Measurements from ENCODE around the gene RALY. TPM values are rescaled to one million over a fixed set of nuclear protein-coding genes. Genes with fewer than 3 reads are reported as not detected.

Gene RALY
- total RNA-seq, 4 donors from 2014 or later = 23.2 to 101 (median 87.5) TPM

GRCh38 chr20:34068001-34068400, 74.3 kb downstream of the RALY start:
- intact Hi-C loops (cut with DNase I; ENCODE audit: low total_unique reads) = no loop called here
- H3K4me3 ChIP-seq = no peak overlapping the region
- peaks cover 8 to 11% of the 10 kb centered on the region in 2 donors for H3K4me1 ChIP-seq
- no peak for DNase-seq
- no peak overlapping the region for H3K27ac ChIP-seq
- no peaks in the 10 kb centered on the region for H3K27me3 ChIP-seq
- TF ChIP-seq CTCF (IDR thresholded peaks at IDR 0.05) (no peak), POLR2A (IDR thresholded peaks at IDR 0.05) (no peak)
- H3K36me3 ChIP-seq = no peaks in the 10 kb centered on the region
- H3K9me3 ChIP-seq = no peaks in the 10 kb centered on the region

- Histone ChIP-seq H3K27ac (peak overlapping the region in 1 of 2 donors; percentile 13), H3K36me3 (no peaks in the 10 kb centered on the region), H3K9me3 (no peaks in the 10 kb centered on the region), H3K27me3 (no peaks in the 10 kb centered on the region), H3K4me3 (no peak overlapping the region), H3K4me1 (peaks cover 8% of the 10 kb centered on the region in 2 donors)
- intact Hi-C loops (cut with DNase I; ENCODE audit: low total_unique reads) = loop anchor here (10.0 kb wide), 1 partner anchor 205 kb away; no protein-coding TSS in a partner anchor
- DNase-seq = peak; percentile 80
- TF ChIP-seq CTCF (IDR thresholded peaks at IDR 0.05) = peak; percentile 76 to 95 (median 88)
- no peak for TF ChIP-seq POLR2A (IDR thresholded peaks at IDR 0.05)
Observed at GRCh38 chr20:34069341-34070078, 75.8 kb downstream of the RALY start.

GRCh38 chr20:34070079-34070439, 76.3 kb downstream of the RALY start:
- no peak overlapping the region for H3K4me3 ChIP-seq
- TF ChIP-seq CTCF (IDR thresholded peaks at IDR 0.05) = no peak
- TF ChIP-seq POLR2A (IDR thresholded peaks at IDR 0.05) = no peak
- no peak for DNase-seq
- no peaks in the 10 kb centered on the region for H3K9me3 ChIP-seq
- H3K27ac ChIP-seq = no peak overlapping the region
- no peaks in the 10 kb centered on the region for H3K36me3 ChIP-seq
- intact Hi-C loops (cut with DNase I; ENCODE audit: low total_unique reads) = loop anchor here (10.0 kb wide), 1 partner anchor 205 kb away; no protein-coding TSS in a partner anchor
- peaks cover 3 to 8% of the 10 kb centered on the region in 2 donors for H3K4me1 ChIP-seq
- H3K27me3 ChIP-seq = no peaks in the 10 kb centered on the region

- Histone ChIP-seq H3K27me3 (no peaks in the 10 kb centered on the region), H3K4me1 (no peaks in the 10 kb centered on the region), H3K4me3 (no peak overlapping the region), H3K27ac (no peak overlapping the region), H3K36me3 (no peaks in the 10 kb centered on the region), H3K9me3 (no peaks in the 10 kb centered on the region)
- no peak for TF ChIP-seq CTCF (IDR thresholded peaks at IDR 0.05)
- TF ChIP-seq POLR2A (IDR thresholded peaks at IDR 0.05) = no peak
- intact Hi-C loops (cut with DNase I; ENCODE audit: low total_unique reads) = loop anchor here (10.0 kb wide), 1 partner anchor 206 kb away; no protein-coding TSS in a partner anchor
- no peak for DNase-seq
Observed at GRCh38 chr20:34070859-34071258, 77.1 kb downstream of the RALY start.

GRCh38 chr20:34072076-34072475, 78.4 kb downstream of the RALY start:
- intact Hi-C loops (cut with DNase I; ENCODE audit: low total_unique reads) = loop anchor here (10.0 kb wide), 1 partner anchor 207 kb away; no protein-coding TSS in a partner anchor
- Histone ChIP-seq H3K27me3 (no peaks in the 10 kb centered on the region), H3K9me3 (no peaks in the 10 kb centered on the region), H3K27ac (no peak overlapping the region), H3K4me3 (no peak overlapping the region), H3K4me1 (no peaks in the 10 kb centered on the region), H3K36me3 (no peaks in the 10 kb centered on the region)
- no peak for DNase-seq
- TF ChIP-seq CTCF (IDR thresholded peaks at IDR 0.05) = no peak
- TF ChIP-seq POLR2A (IDR thresholded peaks at IDR 0.05) = no peak

Data from uterus (tissue), 4 donors.